ENCODE data around the gene COL6A3. TPM values are rescaled to one million over a fixed set of nuclear protein-coding genes. Genes with fewer than 3 reads are reported as not detected.
"Not testable (repeated sequence)": the region's sequence is repeated elsewhere in the genome, so short reads cannot be mapped to it uniquely, and the experiment has no call there.

COL6A3 gene
- total RNA-seq, 1 donor from 2014 or later, result 143 TPM

DNA sequence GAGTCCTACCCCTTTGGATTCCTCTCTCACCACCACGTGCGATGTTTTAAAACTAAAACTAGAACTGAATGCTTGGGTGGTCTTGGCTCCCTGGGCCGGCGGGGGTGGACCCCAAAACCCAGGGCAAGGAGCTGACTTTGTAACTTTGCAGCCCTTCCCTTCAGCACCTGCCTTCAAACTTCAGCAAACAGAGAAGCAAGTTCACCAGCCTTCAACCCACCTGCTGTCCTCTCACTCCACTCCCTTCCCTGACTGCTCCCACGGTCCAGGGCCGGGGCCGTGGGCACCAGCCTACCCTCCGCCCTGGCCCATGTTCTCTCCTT is 54.5 kb downstream of the COL6A3 start:
- H3K27ac Mint-ChIP-seq (ENCODE audit: unreplicated experiment), result no peak overlapping the region
- H3K36me3 Mint-ChIP-seq (ENCODE audit: unreplicated experiment), result peaks cover 15% of the 10 kb centered on the region
- no peak for DNase-seq (ENCODE audit: extremely low spot score, unreplicated experiment)
- TF ChIP-seq, protein P1, sequence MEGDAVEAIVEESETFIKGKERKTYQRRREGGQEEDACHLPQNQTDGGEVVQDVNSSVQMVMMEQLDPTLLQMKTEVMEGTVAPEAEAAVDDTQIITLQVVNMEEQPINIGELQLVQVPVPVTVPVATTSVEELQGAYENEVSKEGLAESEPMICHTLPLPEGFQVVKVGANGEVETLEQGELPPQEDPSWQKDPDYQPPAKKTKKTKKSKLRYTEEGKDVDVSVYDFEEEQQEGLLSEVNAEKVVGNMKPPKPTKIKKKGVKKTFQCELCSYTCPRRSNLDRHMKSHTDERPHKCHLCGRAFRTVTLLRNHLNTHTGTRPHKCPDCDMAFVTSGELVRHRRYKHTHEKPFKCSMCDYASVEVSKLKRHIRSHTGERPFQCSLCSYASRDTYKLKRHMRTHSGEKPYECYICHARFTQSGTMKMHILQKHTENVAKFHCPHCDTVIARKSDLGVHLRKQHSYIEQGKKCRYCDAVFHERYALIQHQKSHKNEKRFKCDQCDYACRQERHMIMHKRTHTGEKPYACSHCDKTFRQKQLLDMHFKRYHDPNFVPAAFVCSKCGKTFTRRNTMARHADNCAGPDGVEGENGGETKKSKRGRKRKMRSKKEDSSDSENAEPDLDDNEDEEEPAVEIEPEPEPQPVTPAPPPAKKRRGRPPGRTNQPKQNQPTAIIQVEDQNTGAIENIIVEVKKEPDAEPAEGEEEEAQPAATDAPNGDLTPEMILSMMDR (IDR thresholded peaks at IDR 0.05), result no peak
- no peaks in the 10 kb centered on the region for H3K27me3 Mint-ChIP-seq (ENCODE audit: unreplicated experiment)
- H3K9me3 Mint-ChIP-seq (ENCODE audit: unreplicated experiment), result no peaks in the 10 kb centered on the region
- peaks cover 15% of the 10 kb centered on the region for H3K4me1 Mint-ChIP-seq (ENCODE audit: unreplicated experiment)
- no peak overlapping the region for H3K4me3 Mint-ChIP-seq (ENCODE audit: unreplicated experiment)

DNA sequence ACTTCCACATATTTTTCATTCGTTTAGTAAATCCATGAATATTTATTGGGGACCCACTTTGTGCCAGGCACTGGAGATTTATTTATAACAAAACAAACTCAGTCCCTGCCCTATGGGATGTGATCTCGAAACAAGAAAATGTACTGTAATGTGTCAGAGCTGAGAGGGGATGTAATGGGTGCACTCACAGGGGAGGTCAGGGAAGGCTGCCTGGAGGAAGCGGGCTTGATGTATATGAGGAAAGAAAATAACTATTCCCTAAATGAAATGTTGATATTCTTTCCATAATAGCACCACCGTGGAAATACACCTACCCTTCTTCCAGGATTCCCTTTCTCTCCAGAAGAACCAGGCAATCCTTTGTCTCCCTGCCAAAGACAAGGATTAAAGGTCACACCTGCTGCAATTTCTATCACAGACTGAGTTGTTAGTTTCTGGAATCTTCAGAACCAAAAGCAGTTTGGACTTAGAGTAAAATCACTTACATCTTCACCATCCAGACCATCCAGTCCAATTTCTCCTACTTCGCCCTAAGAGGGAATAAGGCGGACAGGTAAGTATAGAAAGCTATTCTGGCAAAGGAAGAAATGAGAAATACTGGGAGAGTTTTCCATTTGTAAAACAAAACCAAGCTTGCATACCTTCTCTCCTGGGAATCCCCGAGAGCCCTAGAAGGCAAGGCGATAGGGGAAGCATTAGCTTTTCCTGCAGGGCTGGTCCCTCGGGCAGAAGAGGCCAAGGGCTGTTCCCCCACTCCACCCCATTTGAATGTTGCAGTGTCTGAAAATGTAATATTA is 55.0 kb downstream of the COL6A3 start:
- DNase-seq (ENCODE audit: extremely low spot score, unreplicated experiment), result no peak
- no peaks in the 10 kb centered on the region for H3K27me3 Mint-ChIP-seq (ENCODE audit: unreplicated experiment)
- H3K4me1 Mint-ChIP-seq (ENCODE audit: unreplicated experiment), result peaks cover 20% of the 10 kb centered on the region
- no peaks in the 10 kb centered on the region for H3K9me3 Mint-ChIP-seq (ENCODE audit: unreplicated experiment)
- TF ChIP-seq, protein P1 (IDR thresholded peaks at IDR 0.05), result no peak
- no peak overlapping the region for H3K4me3 Mint-ChIP-seq (ENCODE audit: unreplicated experiment)
- H3K36me3 Mint-ChIP-seq (ENCODE audit: unreplicated experiment), result peaks cover 15% of the 10 kb centered on the region
- no peak overlapping the region for H3K27ac Mint-ChIP-seq (ENCODE audit: unreplicated experiment)

DNA sequence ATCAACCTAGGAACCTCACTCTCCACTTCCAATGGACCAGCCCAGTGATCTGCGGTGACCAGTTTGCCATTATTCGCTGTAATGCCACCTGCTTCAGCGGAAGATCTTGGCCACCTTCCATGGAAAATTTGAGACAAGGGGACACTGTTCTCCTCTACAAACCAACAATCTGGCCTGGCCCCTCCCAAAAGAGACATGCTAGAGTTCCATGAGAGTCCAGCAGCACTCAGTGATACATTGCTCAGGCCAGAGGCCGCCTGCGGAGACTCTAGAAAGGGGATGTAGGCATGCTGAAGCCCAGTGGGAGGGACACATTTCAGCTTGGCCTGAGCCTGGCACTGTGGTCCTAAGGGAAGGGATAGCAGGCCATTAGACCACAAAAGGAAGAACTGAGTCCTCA is 58.3 kb downstream of the COL6A3 start:
- no peak for DNase-seq (ENCODE audit: extremely low spot score, unreplicated experiment)
- H3K36me3 Mint-ChIP-seq (ENCODE audit: unreplicated experiment), result peaks cover 7% of the 10 kb centered on the region
- TF ChIP-seq, protein P1 (IDR thresholded peaks at IDR 0.05), result no peak
- no peak overlapping the region for H3K4me3 Mint-ChIP-seq (ENCODE audit: unreplicated experiment)
- no peaks in the 10 kb centered on the region for H3K27me3 Mint-ChIP-seq (ENCODE audit: unreplicated experiment)
- peaks cover 20% of the 10 kb centered on the region for H3K4me1 Mint-ChIP-seq (ENCODE audit: unreplicated experiment)
- no peak overlapping the region for H3K27ac Mint-ChIP-seq (ENCODE audit: unreplicated experiment)
- H3K9me3 Mint-ChIP-seq (ENCODE audit: unreplicated experiment), result no peaks in the 10 kb centered on the region

DNA sequence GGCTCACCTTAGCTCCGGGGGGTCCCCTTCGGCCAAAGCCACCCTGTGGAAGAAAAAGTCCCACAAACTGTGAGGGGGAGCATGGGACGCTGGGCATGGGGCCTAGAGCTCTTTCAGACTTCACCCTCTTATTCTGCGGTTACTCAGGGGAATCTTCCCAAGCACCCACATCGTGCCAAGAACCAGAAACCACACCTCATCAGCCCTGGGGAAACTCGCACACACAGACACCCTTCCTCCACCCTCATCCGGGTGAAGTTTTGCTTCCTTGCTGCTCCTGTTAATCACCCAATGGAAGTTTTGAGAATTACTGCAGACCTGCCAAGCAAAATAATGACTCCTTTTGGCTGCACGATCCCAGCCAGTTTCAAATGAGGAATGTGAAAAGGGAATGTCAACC is 59.1 kb downstream of the COL6A3 start:
- TF ChIP-seq, protein P1 (IDR thresholded peaks at IDR 0.05), result no peak
- H3K4me1 Mint-ChIP-seq (ENCODE audit: unreplicated experiment), result peaks cover 20% of the 10 kb centered on the region
- H3K36me3 Mint-ChIP-seq (ENCODE audit: unreplicated experiment), result peaks cover 11% of the 10 kb centered on the region
- no peak overlapping the region for H3K4me3 Mint-ChIP-seq (ENCODE audit: unreplicated experiment)
- peak overlapping the region; percentile 62 for H3K27ac Mint-ChIP-seq (ENCODE audit: unreplicated experiment)
- no peak for DNase-seq (ENCODE audit: extremely low spot score, unreplicated experiment)
- H3K9me3 Mint-ChIP-seq (ENCODE audit: unreplicated experiment), result no peaks in the 10 kb centered on the region
- no peaks in the 10 kb centered on the region for H3K27me3 Mint-ChIP-seq (ENCODE audit: unreplicated experiment)

DNA sequence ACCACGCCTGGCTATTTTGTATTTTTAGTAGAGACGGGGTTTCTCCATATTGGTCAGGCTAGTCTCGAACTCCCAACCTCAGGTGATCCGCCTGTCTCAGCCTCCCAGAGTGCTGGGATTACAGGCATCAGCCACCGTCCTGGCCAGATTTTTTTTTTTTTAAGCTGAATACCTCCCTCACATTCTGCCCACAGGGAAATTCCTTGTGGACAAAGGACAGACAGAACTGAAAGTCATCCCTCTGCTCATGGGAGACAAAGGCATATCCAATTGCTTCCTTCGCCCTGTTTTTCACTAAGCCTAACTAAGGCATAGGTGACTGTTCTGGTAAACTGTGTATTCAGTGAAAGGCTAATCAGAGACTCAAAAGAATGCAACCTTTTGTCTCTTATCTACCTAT is 59.8 kb downstream of the COL6A3 start:
- H3K36me3 Mint-ChIP-seq (ENCODE audit: unreplicated experiment), result peaks cover 12% of the 10 kb centered on the region
- not testable (repeated sequence) for DNase-seq (ENCODE audit: extremely low spot score, unreplicated experiment); H3K4me3 Mint-ChIP-seq (ENCODE audit: unreplicated experiment); H3K9me3 Mint-ChIP-seq (ENCODE audit: unreplicated experiment); H3K27me3 Mint-ChIP-seq (ENCODE audit: unreplicated experiment); H3K27ac Mint-ChIP-seq (ENCODE audit: unreplicated experiment)
- H3K4me1 Mint-ChIP-seq (ENCODE audit: unreplicated experiment), result peaks cover 20% of the 10 kb centered on the region
